ENCODE data around the gene IFRD2.

GRCh38 chr3:50334339-50335075 is 42.3 kb upstream of the IFRD2 start:
- no peak for TF ChIP-seq FOXJ3 (CRISPR knock-in tag; IDR thresholded peaks at IDR 0.05)
- TF ChIP-seq, protein P1, sequence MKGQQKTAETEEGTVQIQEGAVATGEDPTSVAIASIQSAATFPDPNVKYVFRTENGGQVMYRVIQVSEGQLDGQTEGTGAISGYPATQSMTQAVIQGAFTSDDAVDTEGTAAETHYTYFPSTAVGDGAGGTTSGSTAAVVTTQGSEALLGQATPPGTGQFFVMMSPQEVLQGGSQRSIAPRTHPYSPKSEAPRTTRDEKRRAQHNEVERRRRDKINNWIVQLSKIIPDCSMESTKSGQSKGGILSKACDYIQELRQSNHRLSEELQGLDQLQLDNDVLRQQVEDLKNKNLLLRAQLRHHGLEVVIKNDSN (IDR thresholded peaks at IDR 0.05; ENCODE audit: borderline replicate concordance, low read depth): no peak
- no peak for TF ChIP-seq CTCF (IDR thresholded peaks at IDR 0.05)
- TF ChIP-seq, protein P2, sequence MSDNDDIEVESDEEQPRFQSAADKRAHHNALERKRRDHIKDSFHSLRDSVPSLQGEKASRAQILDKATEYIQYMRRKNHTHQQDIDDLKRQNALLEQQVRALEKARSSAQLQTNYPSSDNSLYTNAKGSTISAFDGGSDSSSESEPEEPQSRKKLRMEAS (IDR thresholded peaks at IDR 0.05; ENCODE audit: low read depth): no peak
- TF ChIP-seq TAF1 (IDR thresholded peaks at IDR 0.05; ENCODE audit: borderline replicate concordance, low read depth, low read length): no peak
- TF ChIP-seq MEF2A (IDR thresholded peaks at IDR 0.05; ENCODE audit: borderline replicate concordance, low read depth): no peak
- TF ChIP-seq YY1 (IDR thresholded peaks at IDR 0.05; ENCODE audit: low read depth): no peak
- no peak for TF ChIP-seq CHD2 (IDR thresholded peaks at IDR 0.05; ENCODE audit: low read length, partially characterized antibody)
- TF ChIP-seq RAD21 (IDR thresholded peaks at IDR 0.05; ENCODE audit: low read length): no peak
- no peak for TF ChIP-seq FOXM1 (IDR thresholded peaks at IDR 0.05; ENCODE audit: low read depth)
- no peak for TF ChIP-seq EZH2phosphoT487 (IDR thresholded peaks at IDR 0.05; ENCODE audit: borderline replicate concordance, low read depth)
- no peak for TF ChIP-seq POLR2AphosphoS5 (IDR thresholded peaks at IDR 0.05; ENCODE audit: low read depth, low read length)

Measured in SK-N-SH (cell line).